SU-DHL-6 (cell line): ENCODE results near the gene DDX27.

Experiments
- H2AFZ ChIP-seq: fragments of 200-600 bp; sonication (generic); 2 replicates; pipeline ENCODE4 v1.6.1; 2014; ENCODE audit warnings: low read depth, mild to moderate bottlenecking, moderate library complexity, mixed read lengths, antibody characterized with exemption, low read length; ENCODE audit not compliant: severe bottlenecking
- H3F3A ChIP-seq: fragments of 200-600 bp; shearing (Covaris generic); 2 replicates; pipeline ENCODE4 v1.6.0; 2016; ENCODE audit warnings: antibody characterized with exemption, mild to moderate bottlenecking; ENCODE audit not compliant: insufficient read depth
- H3K27ac ChIP-seq: fragments of 200-600 bp; sonication (generic); 2 replicates; pipeline ENCODE4 v1.5.1; 2016; ENCODE audit warnings: low read depth, mild to moderate bottlenecking, low read length, moderate library complexity, mixed read lengths
- H3K27me3 ChIP-seq: fragments of 200-600 bp; sonication (generic), shearing (Covaris generic); 2 replicates; pipeline ENCODE4 v1.6.0; 2014; ENCODE audit warnings: mild to moderate bottlenecking, low read length
- H3K36me3 ChIP-seq: fragments of 200-600 bp; sonication (generic); 2 replicates; pipeline ENCODE4 v1.6.1; 2014; ENCODE audit warnings: mild to moderate bottlenecking, low read length, mixed read lengths
- H3K4me2 ChIP-seq: fragments of 300-600, 200-600 bp; shearing (Covaris generic), sonication (generic); 2 replicates; pipeline ENCODE4 v1.6.0; 2014; ENCODE audit warnings: low read length, low read depth, mild to moderate bottlenecking; ENCODE audit not compliant: poor library complexity, severe bottlenecking
- H3K4me3 ChIP-seq: fragments of 200-600 bp; sonication (generic); 2 replicates; pipeline ENCODE4 v1.5.1; 2014; ENCODE audit warnings: antibody characterized with exemption, low read length, mild to moderate bottlenecking, mixed read lengths; ENCODE audit not compliant: insufficient read depth, poor library complexity, severe bottlenecking
- H3K79me2 ChIP-seq: fragments of 200-600 bp; sonication (generic); 2 replicates; pipeline ENCODE4 v1.6.1; 2014; ENCODE audit warnings: mild to moderate bottlenecking, low read length, moderate library complexity; ENCODE audit not compliant: insufficient read depth
- H3K9ac ChIP-seq: fragments of 200-600 bp; sonication (generic); 2 replicates; pipeline ENCODE4 v1.7.0; 2014; ENCODE audit warnings: mild to moderate bottlenecking, low read length
- H3K9me2 ChIP-seq: fragments of 200-600 bp; sonication (generic); replicated peaks from 2 replicates; pipeline ENCODE4 v1.6.1; 2014; ENCODE audit warnings: low read length; ENCODE audit not compliant: insufficient read depth
- H3K9me3 ChIP-seq: fragments of 200-600 bp; sonication (generic); 2 replicates; pipeline ENCODE4 v1.6.1; 2014; ENCODE audit warnings: low read length, mixed read lengths; ENCODE audit not compliant: insufficient read depth
- H4K20me1 ChIP-seq: fragments of 200-600 bp; sonication (generic); 2 replicates; pipeline ENCODE4 v1.6.1; 2014; ENCODE audit warnings: low read depth, mild to moderate bottlenecking, antibody characterized with exemption, low read length, moderate library complexity, mixed read lengths
- EZH2phosphoT487 ChIP-seq: fragments of 200-600 bp; sonication (generic), shearing (Covaris generic); conservative IDR thresholded peaks from 2 replicates; pipeline ENCODE4 v1.6.1; 2018; ENCODE audit warnings: mild to moderate bottlenecking, antibody characterized with exemption, low read length, moderate library complexity, mixed read lengths
- TF ChIP-seq, protein P1 (sequence below): fragments of 200-600 bp; sonication (generic); IDR thresholded peaks from one replicate; pipeline ENCODE4 v1.5.1; 2017; ENCODE audit warnings: antibody characterized with exemption, mild to moderate bottlenecking, low read length, moderate library complexity; ENCODE audit not compliant: insufficient read depth, poor library complexity, severe bottlenecking

Gene DDX27

GRCh38 chr20:49275216-49275615 is 56.0 kb downstream of the DDX27 start:
- no peak overlapping the region for H3K4me3 ChIP-seq
- no peaks in the 10 kb centered on the region for H3K9me2 ChIP-seq
- H3K27ac ChIP-seq = no peak overlapping the region; the same call in 1 of the 2 replicates
- H3K79me2 ChIP-seq = peaks cover 54% of the 10 kb centered on the region
- peaks cover 31% of the 10 kb centered on the region for H3F3A ChIP-seq
- peaks cover 24% of the 10 kb centered on the region for H3K36me3 ChIP-seq
- no peaks in the 10 kb centered on the region for H3K27me3 ChIP-seq
- no peak for TF ChIP-seq EZH2phosphoT487
- TF ChIP-seq, protein P1, sequence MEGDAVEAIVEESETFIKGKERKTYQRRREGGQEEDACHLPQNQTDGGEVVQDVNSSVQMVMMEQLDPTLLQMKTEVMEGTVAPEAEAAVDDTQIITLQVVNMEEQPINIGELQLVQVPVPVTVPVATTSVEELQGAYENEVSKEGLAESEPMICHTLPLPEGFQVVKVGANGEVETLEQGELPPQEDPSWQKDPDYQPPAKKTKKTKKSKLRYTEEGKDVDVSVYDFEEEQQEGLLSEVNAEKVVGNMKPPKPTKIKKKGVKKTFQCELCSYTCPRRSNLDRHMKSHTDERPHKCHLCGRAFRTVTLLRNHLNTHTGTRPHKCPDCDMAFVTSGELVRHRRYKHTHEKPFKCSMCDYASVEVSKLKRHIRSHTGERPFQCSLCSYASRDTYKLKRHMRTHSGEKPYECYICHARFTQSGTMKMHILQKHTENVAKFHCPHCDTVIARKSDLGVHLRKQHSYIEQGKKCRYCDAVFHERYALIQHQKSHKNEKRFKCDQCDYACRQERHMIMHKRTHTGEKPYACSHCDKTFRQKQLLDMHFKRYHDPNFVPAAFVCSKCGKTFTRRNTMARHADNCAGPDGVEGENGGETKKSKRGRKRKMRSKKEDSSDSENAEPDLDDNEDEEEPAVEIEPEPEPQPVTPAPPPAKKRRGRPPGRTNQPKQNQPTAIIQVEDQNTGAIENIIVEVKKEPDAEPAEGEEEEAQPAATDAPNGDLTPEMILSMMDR = no peak
- H4K20me1 ChIP-seq = peaks cover 8% of the 10 kb centered on the region; the same call in 1 of the 2 replicates
- H3K4me2 ChIP-seq = peak overlapping the region; percentile 79
- H3K9me3 ChIP-seq = no peaks in the 10 kb centered on the region
- no peak overlapping the region for H3K9ac ChIP-seq
- H2AFZ ChIP-seq = no peak overlapping the region

GRCh38 chr20:49275636-49276035 is 56.4 kb downstream of the DDX27 start:
- H3K9me3 ChIP-seq = peaks cover 2% of the 10 kb centered on the region; the same call in 1 of the 2 replicates
- H2AFZ ChIP-seq = no peak overlapping the region
- H3K27ac ChIP-seq = peak overlapping the region; percentile 90; the same call in 1 of the 2 replicates
- peaks cover 57% of the 10 kb centered on the region for H3K79me2 ChIP-seq
- no peak for TF ChIP-seq EZH2phosphoT487
- TF ChIP-seq, protein P1 = no peak
- no peaks in the 10 kb centered on the region for H3K27me3 ChIP-seq
- peak overlapping the region; percentile 79 for H3K4me2 ChIP-seq
- H3K36me3 ChIP-seq = peaks cover 28% of the 10 kb centered on the region
- H3K9me2 ChIP-seq = no peaks in the 10 kb centered on the region
- H3K9ac ChIP-seq = peak overlapping the region; percentile 95; the same call in 1 of the 2 replicates
- peaks cover 36% of the 10 kb centered on the region for H3F3A ChIP-seq
- peaks cover 12% of the 10 kb centered on the region; the same call in 1 of the 2 replicates for H4K20me1 ChIP-seq
- no peak overlapping the region for H3K4me3 ChIP-seq

DNA sequence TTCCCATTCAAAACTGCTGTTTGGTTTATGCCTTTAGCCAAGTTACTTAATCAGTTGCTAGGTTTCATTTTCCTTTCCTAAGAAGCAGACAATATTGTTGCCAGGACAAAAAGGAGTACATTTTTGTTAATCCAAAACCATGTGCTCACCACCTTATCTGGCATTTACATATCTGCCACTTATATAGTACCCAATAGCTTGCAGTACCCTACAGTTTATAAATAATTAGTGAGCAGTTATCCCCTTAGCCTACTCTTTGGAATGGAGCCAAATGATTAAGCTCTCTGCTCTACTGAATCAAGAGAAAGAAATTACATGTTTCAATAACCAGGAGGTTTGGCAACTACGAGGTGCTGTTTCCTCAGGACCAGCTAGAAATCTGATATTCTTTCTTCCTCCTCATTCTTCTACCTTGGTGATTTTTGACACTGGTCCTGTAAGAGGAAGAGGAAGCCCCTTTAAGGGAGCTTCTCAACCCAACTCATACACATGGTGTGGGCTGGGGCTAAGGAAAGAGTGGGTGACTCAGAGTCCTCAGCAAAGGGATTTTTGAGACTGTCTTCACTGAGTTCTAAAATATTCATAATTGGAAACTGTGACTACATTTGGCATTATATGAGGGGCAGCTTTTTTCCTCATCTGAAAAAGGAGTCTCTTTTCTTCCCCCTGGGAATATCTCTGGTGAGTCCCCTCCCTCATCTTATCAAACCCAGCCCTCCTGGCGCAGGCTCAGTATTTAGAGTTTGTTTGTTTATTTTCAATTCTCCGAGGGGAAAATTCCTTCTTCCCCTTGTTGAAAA is 57.1 kb downstream of the DDX27 start:
- peaks cover 62% of the 10 kb centered on the region for H3K79me2 ChIP-seq
- peaks cover 35% of the 10 kb centered on the region for H3K36me3 ChIP-seq
- TF ChIP-seq, protein P1 = no peak
- no peak for TF ChIP-seq EZH2phosphoT487
- no peak overlapping the region for H2AFZ ChIP-seq
- H3K4me2 ChIP-seq = peak overlapping the region; percentile 79
- H3K27me3 ChIP-seq = no peaks in the 10 kb centered on the region
- H3F3A ChIP-seq = peaks cover 43% of the 10 kb centered on the region
- peak overlapping the region; percentile 95 for H3K9ac ChIP-seq
- peaks cover 19% of the 10 kb centered on the region; the same call in 1 of the 2 replicates for H4K20me1 ChIP-seq
- peak overlapping the region; percentile 90 for H3K27ac ChIP-seq
- peaks cover 4% of the 10 kb centered on the region; the same call in 1 of the 2 replicates for H3K9me3 ChIP-seq
- no peaks in the 10 kb centered on the region for H3K9me2 ChIP-seq
- peak overlapping the region; percentile 64 for H3K4me3 ChIP-seq
